ENCODE measurements around the gene BTC.
"Not testable (repeated sequence)": the region's sequence is repeated elsewhere in the genome, so short reads cannot be mapped to it uniquely, and the experiment has no call there.

The BTC gene

DNA sequence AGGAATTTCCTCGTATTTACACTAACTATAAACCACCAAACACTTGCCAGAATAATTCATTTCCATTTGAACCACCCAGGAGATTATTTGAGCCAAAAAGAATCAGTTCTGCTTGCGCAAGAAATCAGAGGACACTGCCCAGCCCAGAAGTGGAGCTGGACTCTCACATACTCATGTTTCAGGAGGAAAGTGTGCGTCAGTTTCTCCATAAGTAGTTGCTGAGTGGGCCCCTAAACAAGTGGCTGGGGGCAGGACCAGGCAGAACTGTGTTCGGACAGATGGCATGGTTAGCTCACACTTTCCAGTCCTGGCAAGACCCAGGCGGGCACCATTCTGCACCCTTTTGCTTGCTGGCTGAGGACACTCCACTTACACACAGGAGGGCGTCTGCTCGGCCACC is 38.8 kb downstream of the BTC start:
- DNase-seq, result no peak

DNA sequence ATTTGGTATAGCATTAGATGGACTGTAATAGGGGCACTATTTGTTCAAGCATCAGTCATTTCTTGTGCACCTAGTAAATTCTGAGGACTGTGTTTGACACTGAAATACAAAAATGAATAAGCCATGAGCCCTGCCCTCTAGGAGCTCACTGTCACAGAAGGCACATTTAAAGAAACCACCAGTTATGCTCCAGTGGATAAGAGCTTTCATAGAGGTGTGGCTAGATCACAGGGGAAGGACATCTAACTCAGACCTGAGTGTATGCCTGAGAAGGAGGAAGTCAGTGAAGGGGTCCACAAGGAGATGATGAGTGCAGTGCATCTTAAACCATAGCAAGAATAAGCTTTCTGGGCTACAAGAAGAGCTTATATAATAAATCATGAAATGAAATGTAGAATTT is 40.1 kb downstream of the BTC start:
- DNase-seq, result no peak

DNA sequence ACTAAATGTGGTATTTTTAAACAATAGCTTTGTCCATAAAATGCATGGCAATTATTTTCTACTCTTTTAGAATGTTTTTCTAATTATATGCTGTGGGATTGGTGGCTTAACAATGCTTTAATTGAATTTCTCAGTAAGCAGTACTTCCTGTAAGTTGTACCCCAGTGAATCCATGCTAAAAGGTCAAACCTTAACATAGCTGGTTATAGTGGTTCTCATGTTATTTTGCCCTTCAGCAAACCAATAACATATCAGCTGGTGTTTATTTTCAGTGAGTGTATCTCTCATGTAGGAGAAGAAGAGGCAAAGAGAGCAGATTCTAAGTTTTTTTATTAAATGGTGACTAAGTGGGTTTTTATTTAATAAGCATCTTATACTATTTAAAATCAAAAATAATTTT is 41.5 kb downstream of the BTC start:
- DNase-seq, result no peak

DNA sequence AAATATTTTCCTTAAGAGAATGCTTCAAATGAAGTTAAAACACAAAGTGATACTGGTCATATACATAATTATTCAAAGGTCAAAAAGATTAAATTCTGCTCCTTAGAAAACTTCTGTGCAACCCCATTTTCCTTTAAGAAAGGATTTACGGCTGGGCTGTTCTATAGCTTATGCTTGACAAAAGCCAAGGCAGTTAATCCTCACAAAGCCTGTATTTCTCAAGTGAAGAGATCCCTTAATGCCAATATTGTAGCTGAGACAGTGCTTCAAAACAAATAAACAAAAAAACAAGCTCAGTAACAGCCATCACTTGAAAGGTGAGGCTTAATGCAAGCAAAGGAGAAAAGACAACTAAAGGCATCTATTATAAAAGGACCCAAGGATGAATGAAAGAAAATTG is 42.5 kb downstream of the BTC start:
- no peak for DNase-seq

DNA sequence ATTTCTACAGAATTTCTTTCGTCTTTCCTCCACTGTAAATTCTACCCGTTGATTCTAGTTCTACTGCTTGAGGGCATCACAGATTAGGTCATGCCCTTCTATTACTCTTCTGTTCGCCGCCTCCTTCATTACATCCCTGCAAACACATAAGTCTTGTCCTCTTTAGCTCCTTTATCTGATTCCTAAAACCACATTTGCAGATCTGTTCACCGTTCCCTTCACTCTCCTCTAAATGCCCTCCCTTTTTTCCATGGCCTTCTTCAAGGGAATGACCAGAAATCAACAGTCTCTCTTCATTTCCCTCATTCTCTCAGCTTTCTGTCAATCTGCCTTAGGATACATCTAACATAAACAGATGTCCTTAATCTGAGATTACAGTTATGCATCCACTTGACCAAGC is 43.1 kb downstream of the BTC start:
- no peak for DNase-seq

DNA sequence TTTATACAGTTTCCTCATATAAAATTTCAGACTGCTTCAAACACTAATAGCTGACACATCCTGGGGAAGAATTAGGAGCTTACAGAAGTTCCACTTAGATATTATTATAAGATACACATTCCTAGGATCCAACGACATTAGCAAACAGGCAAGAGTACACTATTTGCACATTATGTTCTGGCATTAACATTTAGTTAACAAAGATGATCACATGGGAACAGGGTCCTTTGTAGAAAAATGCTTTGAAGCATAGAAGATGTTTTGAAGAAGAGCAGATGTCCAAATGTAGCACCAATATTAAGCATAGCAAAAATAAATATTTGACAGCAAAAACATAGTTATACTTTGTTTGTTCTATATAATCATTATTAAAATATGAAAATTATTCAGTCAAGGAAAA is 52.1 kb downstream of the BTC start:
- no peak for DNase-seq

DNA sequence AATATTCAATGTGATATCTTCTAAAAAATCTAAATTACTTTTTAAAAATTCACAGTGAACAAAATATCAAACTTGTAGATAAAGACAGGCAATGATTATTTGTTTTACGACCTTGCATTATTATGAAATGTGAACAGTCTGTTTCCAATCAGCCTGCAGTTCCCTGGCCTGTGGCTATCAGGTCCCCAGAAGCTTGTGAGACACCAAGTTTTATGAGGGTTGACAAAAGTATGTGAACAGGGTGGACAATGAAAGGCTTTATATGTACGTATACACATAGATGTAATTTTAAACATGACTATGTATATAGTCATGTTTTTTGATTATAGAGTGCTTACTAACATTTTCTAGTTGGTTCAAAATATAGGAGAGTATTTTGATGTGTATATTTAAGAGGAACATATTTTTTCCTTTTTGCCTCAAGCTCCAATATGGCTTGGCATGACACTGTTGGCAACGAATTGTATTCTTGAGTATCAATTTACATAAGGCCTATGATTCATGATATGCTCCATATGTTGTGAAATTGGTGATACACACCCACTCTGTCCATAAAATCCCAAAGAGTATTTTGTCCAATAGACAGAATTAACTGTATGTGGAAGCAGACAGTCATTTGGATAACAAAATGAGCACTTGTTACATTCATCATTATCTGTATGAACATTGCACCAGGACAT is 55.7 kb downstream of the BTC start:
- no peak for DNase-seq

DNA sequence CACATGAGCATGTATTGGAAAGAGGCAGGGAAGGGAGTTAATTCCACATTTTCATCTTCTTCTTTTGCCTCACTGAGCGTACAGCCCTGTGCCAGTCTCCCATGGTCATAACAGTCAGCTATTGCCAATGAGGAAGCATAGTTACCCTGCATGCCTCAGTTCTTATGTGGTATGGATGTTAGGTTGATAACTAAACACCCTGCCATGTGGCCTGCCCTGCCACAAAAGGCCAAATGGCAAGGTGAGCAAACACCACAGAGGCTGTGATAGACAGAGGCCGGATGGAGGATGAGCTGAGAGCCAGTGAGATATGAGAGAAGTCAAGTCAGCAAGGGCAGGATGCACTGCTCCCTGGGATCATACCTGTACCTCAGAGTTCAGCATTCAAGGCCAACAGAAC is 59.3 kb downstream of the BTC start:
- no peak for DNase-seq

DNA sequence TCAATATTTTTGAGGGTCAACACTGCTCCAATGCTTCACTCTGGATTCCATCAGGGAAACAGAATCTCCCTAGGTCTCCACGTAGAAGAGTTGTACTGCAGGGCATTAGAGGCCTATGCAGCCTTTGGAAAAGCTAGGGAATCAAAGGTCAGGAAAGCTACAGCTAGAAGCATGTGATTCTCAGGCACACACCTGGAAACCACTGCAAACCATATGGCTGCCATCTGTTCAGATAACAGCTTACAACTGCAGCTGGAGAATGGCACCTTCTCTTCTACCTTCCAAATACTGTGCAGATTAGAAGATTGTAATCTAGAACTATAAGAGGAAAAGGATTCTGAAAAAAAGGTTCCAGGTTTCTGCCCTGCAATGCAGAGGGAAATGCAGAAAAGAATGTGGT is 60.6 kb downstream of the BTC start:
- DNase-seq, result no peak

DNA sequence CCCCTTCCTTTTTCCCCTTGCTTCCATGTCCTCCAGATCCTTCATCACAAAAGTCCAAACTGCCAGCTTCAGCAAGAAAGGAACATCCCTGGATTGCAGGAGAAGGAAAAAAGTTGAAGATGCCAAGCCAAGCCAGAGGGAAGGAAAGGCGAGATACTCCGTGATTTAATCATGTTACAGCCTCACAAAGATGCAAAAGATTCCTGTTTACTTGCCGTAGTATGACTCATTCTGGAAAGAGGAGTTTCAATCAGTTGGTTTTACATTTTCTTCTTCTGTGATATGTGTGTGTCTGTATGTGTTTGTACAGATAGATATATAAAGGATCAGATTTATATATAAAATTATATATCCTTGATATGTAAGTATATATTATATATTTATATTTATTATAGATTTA is 69.3 kb downstream of the BTC start:
- no peak for DNase-seq

DNA sequence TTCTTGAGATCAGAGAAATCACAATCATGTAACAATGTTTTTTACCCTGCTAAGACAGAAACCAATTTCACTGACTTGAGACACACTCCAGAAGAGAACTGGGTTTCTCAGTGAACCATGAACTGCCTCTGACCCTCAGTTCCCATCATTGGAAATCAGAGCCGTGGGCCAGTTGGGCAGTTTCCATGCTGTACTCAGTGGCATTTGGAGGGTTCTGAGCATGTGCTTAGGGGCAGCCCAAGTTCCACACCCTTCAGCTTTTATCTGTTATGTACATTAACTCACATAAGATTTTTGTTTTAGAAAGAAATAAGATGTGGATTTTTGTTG is 77.9 kb downstream of the BTC start:
- DNase-seq, result no peak

DNA sequence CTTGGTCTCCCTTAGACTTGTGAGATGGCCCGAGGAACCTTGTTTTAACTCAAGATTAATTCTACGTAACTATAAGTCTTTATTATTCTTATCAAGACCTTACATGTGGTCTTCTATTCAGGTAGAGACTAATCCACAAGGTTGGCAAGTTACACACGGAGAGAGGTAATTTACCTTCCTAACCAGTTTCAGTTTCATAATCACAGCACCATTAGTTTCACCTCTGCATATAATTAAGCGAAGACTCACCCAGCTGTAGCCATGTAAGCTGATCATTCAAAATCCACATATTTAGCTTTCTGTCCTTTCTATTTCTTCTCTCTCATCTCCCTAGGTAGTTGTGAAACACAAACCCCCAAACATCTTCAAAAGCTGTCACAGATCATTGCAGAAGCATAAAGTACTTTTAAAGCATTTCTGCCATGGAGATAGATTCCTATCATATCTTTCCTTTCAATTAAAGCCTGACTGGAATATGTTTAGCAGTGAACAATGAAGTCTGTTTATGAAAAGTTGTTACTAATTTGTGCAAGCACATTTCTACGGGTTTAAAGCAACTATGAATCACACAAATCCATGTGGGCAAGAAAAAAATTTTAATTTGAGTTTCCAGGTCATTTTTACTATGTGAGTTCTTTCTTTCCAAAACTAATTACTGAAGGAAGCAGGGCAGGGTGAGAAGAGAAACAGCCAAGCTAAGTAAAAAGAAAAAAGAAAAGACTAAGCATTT is 78.5 kb downstream of the BTC start:
- no peak for DNase-seq

DNA sequence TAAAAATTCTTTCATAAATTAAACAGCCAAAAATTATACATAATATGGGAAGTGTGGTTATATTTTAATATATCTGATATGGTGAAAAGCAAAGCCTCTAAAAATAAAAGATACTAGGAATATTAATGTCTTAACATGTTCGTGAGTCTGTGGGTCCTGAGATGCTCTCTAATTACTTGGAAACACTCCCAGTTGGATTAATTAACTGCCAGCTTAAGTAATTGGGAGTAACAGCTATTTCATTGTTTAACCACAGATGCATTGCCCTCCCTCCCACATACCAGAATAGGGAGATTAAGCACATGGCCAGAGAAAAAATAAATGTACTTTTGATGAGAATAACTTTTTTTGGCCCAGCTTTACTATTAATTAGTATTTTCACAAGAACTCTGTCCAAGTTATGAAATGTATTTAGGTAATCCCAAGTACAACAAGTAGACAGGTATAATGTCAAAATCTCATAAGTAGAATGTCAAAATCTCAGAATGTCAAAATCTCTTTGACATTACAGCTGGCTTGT is 79.7 kb downstream of the BTC start:
- DNase-seq, result no peak

DNA sequence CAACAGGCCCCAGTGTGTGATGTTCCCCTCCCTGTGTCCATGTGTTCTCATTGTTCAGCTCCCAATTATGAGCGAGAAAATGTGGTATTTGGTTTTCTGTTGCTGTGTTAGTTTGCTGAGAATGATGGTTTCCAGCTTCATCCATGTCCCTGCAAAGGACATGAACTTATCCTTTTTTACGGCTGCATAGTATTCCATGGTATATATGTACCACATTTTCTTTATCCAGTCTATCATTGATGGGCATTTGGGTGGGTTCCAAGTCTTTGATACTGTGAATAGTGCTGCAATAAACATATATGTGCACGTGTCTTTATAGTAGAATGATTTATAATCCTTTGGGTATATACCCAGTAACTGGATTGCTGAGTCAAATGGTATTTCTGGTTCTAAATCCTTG is 86.2 kb downstream of the BTC start:
- not testable (repeated sequence) for DNase-seq

All from activated CD8-positive, alpha-beta memory T cell treated with anti-CD3 and anti-CD28 coated beads, Interleukin-2, amount 50 U/mL, for 48 hours (primary cell).